Tibial nerve (tissue), 3 donors: ENCODE measurements around the gene ELL.

Source experiments
- POLR2A ChIP-seq, 2 donors: fragments of 450-650 bp; IDR thresholded peaks; one replicate each; pipeline ENCODE4 v1.6.1; 2017; ENCODE audit warnings: antibody characterized with exemption in 2 of 2, mild to moderate bottlenecking in 2 of 2, moderate library complexity in 2 of 2
- TF ChIP-seq, protein P1 (sequence below), 5 experiments: fragments of 200-600 bp in 3 of 5; fragments of 450-650 bp in 2 of 5; sonication (generic) in 3 of 5; IDR thresholded peaks; one replicate each; pipeline ENCODE4 v1.5.1; 2016 to 2019; ENCODE audit warnings: antibody characterized with exemption in 5 of 5, mild to moderate bottlenecking in 3 of 5, moderate library complexity in 2 of 5

- TF ChIP-seq POLR2A (IDR thresholded peaks at IDR 0.05): no peak
- TF ChIP-seq, protein P1, sequence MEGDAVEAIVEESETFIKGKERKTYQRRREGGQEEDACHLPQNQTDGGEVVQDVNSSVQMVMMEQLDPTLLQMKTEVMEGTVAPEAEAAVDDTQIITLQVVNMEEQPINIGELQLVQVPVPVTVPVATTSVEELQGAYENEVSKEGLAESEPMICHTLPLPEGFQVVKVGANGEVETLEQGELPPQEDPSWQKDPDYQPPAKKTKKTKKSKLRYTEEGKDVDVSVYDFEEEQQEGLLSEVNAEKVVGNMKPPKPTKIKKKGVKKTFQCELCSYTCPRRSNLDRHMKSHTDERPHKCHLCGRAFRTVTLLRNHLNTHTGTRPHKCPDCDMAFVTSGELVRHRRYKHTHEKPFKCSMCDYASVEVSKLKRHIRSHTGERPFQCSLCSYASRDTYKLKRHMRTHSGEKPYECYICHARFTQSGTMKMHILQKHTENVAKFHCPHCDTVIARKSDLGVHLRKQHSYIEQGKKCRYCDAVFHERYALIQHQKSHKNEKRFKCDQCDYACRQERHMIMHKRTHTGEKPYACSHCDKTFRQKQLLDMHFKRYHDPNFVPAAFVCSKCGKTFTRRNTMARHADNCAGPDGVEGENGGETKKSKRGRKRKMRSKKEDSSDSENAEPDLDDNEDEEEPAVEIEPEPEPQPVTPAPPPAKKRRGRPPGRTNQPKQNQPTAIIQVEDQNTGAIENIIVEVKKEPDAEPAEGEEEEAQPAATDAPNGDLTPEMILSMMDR (IDR thresholded peaks at IDR 0.05): no peak
These were observed 9.6 kb upstream of the ELL start for GRCh38 chr19:18531485-18531884.
